ENCODE measurements around the gene ZNF277. TPM values are rescaled to one million over a fixed set of nuclear protein-coding genes. Genes with fewer than 3 reads are reported as not detected.

The ZNF277 gene
- total RNA-seq, 1 experiment from 2014 or later = 23.3 TPM

GRCh38 chr7:112331492-112331891 lies 125.0 kb downstream of the ZNF277 start:
- no peak overlapping the region for H3K4me2 ChIP-seq
- intact Hi-C loops (cut with micrococcal nuclease; ENCODE audit: unreplicated experiment) = no loop called here
- no peak overlapping the region for H3K27ac ChIP-seq
- no peaks in the 10 kb centered on the region for H3K79me2 ChIP-seq (ENCODE audit: low read depth)
- no peak overlapping the region for H3K4me3 ChIP-seq
- no peaks in the 10 kb centered on the region; the same call in 1 of the 2 replicates for H4K20me1 ChIP-seq (ENCODE audit: insufficient read depth)
- H3K27me3 ChIP-seq (ENCODE audit: insufficient read depth, low read depth) = no peaks in the 10 kb centered on the region
- no peak overlapping the region for H2AFZ ChIP-seq
- CTCF ChIA-PET = no interaction called here
- no peaks in the 10 kb centered on the region for H3K4me1 ChIP-seq (replicated peaks; ENCODE audit: insufficient read depth)
- H3F3A ChIP-seq (ENCODE audit: insufficient read depth, low read depth) = no peaks in the 10 kb centered on the region; the same call in 1 of the 2 replicates
- H3K9me2 ChIP-seq (ENCODE audit: insufficient read depth) = no peaks in the 10 kb centered on the region
- H3K36me3 ChIP-seq (ENCODE audit: low read depth) = peaks cover 3% of the 10 kb centered on the region; the same call in 1 of the 2 replicates
- no peaks in the 10 kb centered on the region for H3K9me3 ChIP-seq (ENCODE audit: insufficient read depth, low read depth)
- POLR2A ChIA-PET (ENCODE audit: unreplicated experiment) = no interaction called here
- BruUV-seq (replicated peaks) = no TSS peak
- DNase-seq = no peak
- TF ChIP-seq EZH2 (IDR thresholded peaks at IDR 0.05; ENCODE audit: low read depth) (no peak), CTCF (conservative IDR thresholded peaks at IDR 0.05) (no peak)

GRCh38 chr7:112334366-112334765 lies 127.9 kb downstream of the ZNF277 start:
- H3K79me2 ChIP-seq (ENCODE audit: low read depth) = no peaks in the 10 kb centered on the region
- 0 out of 2 replicates have a peak, but pooled peaks cover 5% of the 10 kb centered on the region for H3K36me3 ChIP-seq (ENCODE audit: low read depth)
- CTCF ChIA-PET = no interaction called here
- no peak for DNase-seq
- intact Hi-C loops (cut with micrococcal nuclease; ENCODE audit: unreplicated experiment) = no loop called here
- no peaks in the 10 kb centered on the region for H3K9me2 ChIP-seq (ENCODE audit: insufficient read depth)
- no peak overlapping the region for H3K4me2 ChIP-seq
- no peak overlapping the region for H3K27ac ChIP-seq
- no peaks in the 10 kb centered on the region; the same call in 1 of the 2 replicates for H3F3A ChIP-seq (ENCODE audit: insufficient read depth, low read depth)
- H3K9me3 ChIP-seq (ENCODE audit: insufficient read depth, low read depth) = no peaks in the 10 kb centered on the region
- no peaks in the 10 kb centered on the region for H3K27me3 ChIP-seq (ENCODE audit: insufficient read depth, low read depth)
- H4K20me1 ChIP-seq (ENCODE audit: insufficient read depth) = no peaks in the 10 kb centered on the region
- no TSS peak for BruUV-seq (replicated peaks)
- no peak overlapping the region for H2AFZ ChIP-seq
- TF ChIP-seq CTCF (conservative IDR thresholded peaks at IDR 0.05) (no peak), EZH2 (IDR thresholded peaks at IDR 0.05; ENCODE audit: low read depth) (no peak)
- no peak overlapping the region for H3K4me3 ChIP-seq
- POLR2A ChIA-PET (ENCODE audit: unreplicated experiment) = no interaction called here
- no peaks in the 10 kb centered on the region for H3K4me1 ChIP-seq (replicated peaks; ENCODE audit: insufficient read depth)

GRCh38 chr7:112336261-112336660 lies 129.8 kb downstream of the ZNF277 start:
- ChIA-PET POLR2A (ENCODE audit: unreplicated experiment) (no interaction called here), CTCF (no interaction called here)
- 0 out of 2 replicates have a peak, but pooled peaks cover 5% of the 10 kb centered on the region for H3K36me3 ChIP-seq (ENCODE audit: low read depth)
- no peaks in the 10 kb centered on the region for H4K20me1 ChIP-seq (ENCODE audit: insufficient read depth)
- intact Hi-C loops (cut with micrococcal nuclease; ENCODE audit: unreplicated experiment) = no loop called here
- no peaks in the 10 kb centered on the region for H3K27me3 ChIP-seq (ENCODE audit: insufficient read depth, low read depth)
- no peaks in the 10 kb centered on the region for H3K79me2 ChIP-seq (ENCODE audit: low read depth)
- H3F3A ChIP-seq (ENCODE audit: insufficient read depth, low read depth) = no peaks in the 10 kb centered on the region; the same call in 1 of the 2 replicates
- no TSS peak for BruUV-seq (replicated peaks)
- H3K4me1 ChIP-seq (replicated peaks; ENCODE audit: insufficient read depth) = no peaks in the 10 kb centered on the region
- H3K9me3 ChIP-seq (ENCODE audit: insufficient read depth, low read depth) = no peaks in the 10 kb centered on the region
- no peaks in the 10 kb centered on the region for H3K9me2 ChIP-seq (ENCODE audit: insufficient read depth)
- H3K4me3 ChIP-seq = no peak overlapping the region
- no peak overlapping the region for H3K4me2 ChIP-seq
- no peak for TF ChIP-seq EZH2 (IDR thresholded peaks at IDR 0.05; ENCODE audit: low read depth)
- TF ChIP-seq CTCF (conservative IDR thresholded peaks at IDR 0.05) = no peak
- H3K27ac ChIP-seq = no peak overlapping the region
- DNase-seq = no peak
- no peak overlapping the region for H2AFZ ChIP-seq
